ENCODE results near the gene CKS1B. TPM values are rescaled to one million over a fixed set of nuclear protein-coding genes. Genes with fewer than 3 reads are reported as not detected.
"Not testable (repeated sequence)": the region's sequence is repeated elsewhere in the genome, so short reads cannot be mapped to it uniquely, and the experiment has no call there.

Gene CKS1B
- total RNA-seq, 2 experiments from 2014 or later = 204 to 230 TPM

- H2AFZ ChIP-seq (ENCODE audit: low read length) = peak within 1 kb of the TSS; percentile 70
- peak within 1 kb of the TSS; percentile 77 for H3K4me3 ChIP-seq (ENCODE audit: low read depth, low read length, poor library complexity, severe bottlenecking)
- H3K27ac ChIP-seq (ENCODE audit: low read depth, low read length, poor library complexity, severe bottlenecking) = peak within 1 kb of the TSS; percentile 80
- no peaks in the 10 kb centered on the region for H4K20me1 ChIP-seq (ENCODE audit: insufficient read depth, low read length)
- CTCF ChIA-PET (ENCODE audit: unreplicated experiment) = interaction anchor here (1.0 to 1.3 kb wide), 3 partner anchors 27 to 79 kb away, joined by 3 to 4 read pairs (median 3); partner anchors contain the start of gene PBXIP1
- no TSS peak for BruUV-seq (replicated peaks)
- peak within 1 kb of the TSS; percentile 90 for H3K4me2 ChIP-seq (ENCODE audit: low read length)
- POLR2A ChIA-PET = interaction anchor here (0.6 to 3.2 kb wide), 13 partner anchors 11 to 139 kb away, joined by 3 to 16 read pairs (median 4); partner anchors contain the start of genes PBXIP1, PYGO2 and SHC1
- H3K9me2 ChIP-seq (ENCODE audit: insufficient read depth, low read length) = no peaks in the 10 kb centered on the region
- intact Hi-C loops (cut with micrococcal nuclease; ENCODE audit: unreplicated experiment) = loop anchor here (1.0 to 5.0 kb wide), 4 partner anchors 8 to 79 kb away; partner anchors contain the start of gene EFNA4
- peaks cover 62% of the 10 kb centered on the region for H3K36me3 ChIP-seq (ENCODE audit: insufficient read depth, low read length)
- peak; percentile 100 for DNase-seq (ENCODE audit: low spot score)
- H3K79me2 ChIP-seq (ENCODE audit: insufficient read depth, low read depth, low read length) = peaks cover 55% of the 10 kb centered on the region
- TF ChIP-seq EZH2phosphoT487 (IDR thresholded peaks at IDR 0.05; ENCODE audit: borderline replicate concordance, low read depth, low read length) = no peak
- TF ChIP-seq, protein P1, sequence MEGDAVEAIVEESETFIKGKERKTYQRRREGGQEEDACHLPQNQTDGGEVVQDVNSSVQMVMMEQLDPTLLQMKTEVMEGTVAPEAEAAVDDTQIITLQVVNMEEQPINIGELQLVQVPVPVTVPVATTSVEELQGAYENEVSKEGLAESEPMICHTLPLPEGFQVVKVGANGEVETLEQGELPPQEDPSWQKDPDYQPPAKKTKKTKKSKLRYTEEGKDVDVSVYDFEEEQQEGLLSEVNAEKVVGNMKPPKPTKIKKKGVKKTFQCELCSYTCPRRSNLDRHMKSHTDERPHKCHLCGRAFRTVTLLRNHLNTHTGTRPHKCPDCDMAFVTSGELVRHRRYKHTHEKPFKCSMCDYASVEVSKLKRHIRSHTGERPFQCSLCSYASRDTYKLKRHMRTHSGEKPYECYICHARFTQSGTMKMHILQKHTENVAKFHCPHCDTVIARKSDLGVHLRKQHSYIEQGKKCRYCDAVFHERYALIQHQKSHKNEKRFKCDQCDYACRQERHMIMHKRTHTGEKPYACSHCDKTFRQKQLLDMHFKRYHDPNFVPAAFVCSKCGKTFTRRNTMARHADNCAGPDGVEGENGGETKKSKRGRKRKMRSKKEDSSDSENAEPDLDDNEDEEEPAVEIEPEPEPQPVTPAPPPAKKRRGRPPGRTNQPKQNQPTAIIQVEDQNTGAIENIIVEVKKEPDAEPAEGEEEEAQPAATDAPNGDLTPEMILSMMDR (conservative IDR thresholded peaks at IDR 0.05; ENCODE audit: low read length) = no peak
- H3K9me3 ChIP-seq (ENCODE audit: low read length) = no peaks in the 10 kb centered on the region
- peaks cover 21% of the 10 kb centered on the region for H3K4me1 ChIP-seq (ENCODE audit: insufficient read depth, low read length, poor library complexity, severe bottlenecking)
Observed at GRCh38 chr1:154982897-154983648, 8.6 kb downstream of the CKS1B start, which contains the start of gene FLAD1. TSS of gene FLAD1 (plus strand) at chr1:154983344. CDS start at chr1:154983695, 351 bp downstream.

GRCh38 chr1:154983776-154984466, 9.4 kb downstream of the CKS1B start:
- peak overlapping the region; percentile 77 for H3K4me3 ChIP-seq (ENCODE audit: low read depth, low read length, poor library complexity, severe bottlenecking)
- POLR2A ChIA-PET = interaction anchor here (0.6 to 3.2 kb wide), 12 partner anchors 10 to 138 kb away, joined by 3 to 16 read pairs (median 4); partner anchors contain the start of gene PYGO2
- peaks cover 50% of the 10 kb centered on the region for H3K79me2 ChIP-seq (ENCODE audit: insufficient read depth, low read depth, low read length)
- TF ChIP-seq, protein P1 (conservative IDR thresholded peaks at IDR 0.05; ENCODE audit: low read length) = peak; percentile 66
- no peak for TF ChIP-seq EZH2phosphoT487 (IDR thresholded peaks at IDR 0.05; ENCODE audit: borderline replicate concordance, low read depth, low read length)
- no TSS peak for BruUV-seq (replicated peaks)
- H3K4me1 ChIP-seq (ENCODE audit: insufficient read depth, low read length, poor library complexity, severe bottlenecking) = peaks cover 18% of the 10 kb centered on the region
- H3K27ac ChIP-seq (ENCODE audit: low read depth, low read length, poor library complexity, severe bottlenecking) = peak overlapping the region; percentile 65
- H3K36me3 ChIP-seq (ENCODE audit: insufficient read depth, low read length) = peaks cover 64% of the 10 kb centered on the region
- intact Hi-C loops (cut with micrococcal nuclease; ENCODE audit: unreplicated experiment) = loop anchor here (1.0 to 5.0 kb wide), 4 partner anchors 9 to 78 kb away; partner anchors contain the start of gene EFNA4
- DNase-seq (ENCODE audit: low spot score) = peak; percentile 66
- H3K9me2 ChIP-seq (ENCODE audit: insufficient read depth, low read length) = no peaks in the 10 kb centered on the region
- CTCF ChIA-PET (ENCODE audit: unreplicated experiment) = interaction anchor here (0.6 to 1.3 kb wide), 4 partner anchors 28 to 78 kb away, joined by 3 to 4 read pairs (median 3); partner anchors contain the start of gene PBXIP1
- no peaks in the 10 kb centered on the region for H4K20me1 ChIP-seq (ENCODE audit: insufficient read depth, low read length)
- H3K9me3 ChIP-seq (ENCODE audit: low read length) = no peaks in the 10 kb centered on the region
- peak overlapping the region; percentile 90 for H3K4me2 ChIP-seq (ENCODE audit: low read length)
- H2AFZ ChIP-seq (ENCODE audit: low read length) = no peak overlapping the region; the same call in 1 of the 2 replicates

DNA sequence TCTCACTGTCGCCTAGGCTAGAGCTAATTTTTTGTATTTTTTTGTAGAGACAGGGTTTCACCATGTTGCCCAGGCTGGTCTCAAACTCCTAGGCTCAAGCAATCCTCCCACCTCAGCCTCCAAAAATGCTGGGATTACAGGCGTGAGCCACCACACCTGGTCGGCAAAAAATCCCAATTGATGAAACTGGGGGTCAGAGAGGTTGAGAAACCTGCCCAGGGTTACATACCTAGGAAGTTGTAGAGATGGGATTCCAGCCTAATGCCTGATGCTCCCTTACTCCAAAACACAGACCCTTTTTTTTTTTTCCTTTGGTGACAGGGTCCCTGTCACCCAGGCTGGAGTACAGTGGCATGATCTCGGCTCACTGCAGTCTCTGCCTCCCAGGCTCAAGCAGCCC, 12.3 kb downstream of the CKS1B start:
- POLR2A ChIA-PET; BruUV-seq (replicated peaks); H3K4me3 ChIP-seq (ENCODE audit: low read depth, low read length, poor library complexity, severe bottlenecking); intact Hi-C loops (cut with micrococcal nuclease; ENCODE audit: unreplicated experiment); H4K20me1 ChIP-seq (ENCODE audit: insufficient read depth, low read length); DNase-seq (ENCODE audit: low spot score); CTCF ChIA-PET (ENCODE audit: unreplicated experiment); H2AFZ ChIP-seq (ENCODE audit: low read length); H3K27ac ChIP-seq (ENCODE audit: low read depth, low read length, poor library complexity, severe bottlenecking); H3K9me3 ChIP-seq (ENCODE audit: low read length); H3K9me2 ChIP-seq (ENCODE audit: insufficient read depth, low read length); H3K4me2 ChIP-seq (ENCODE audit: low read length): not testable (repeated sequence)
- Histone ChIP-seq H3K36me3 (ENCODE audit: insufficient read depth, low read length) (peaks cover 54% of the 10 kb centered on the region), H3K4me1 (ENCODE audit: insufficient read depth, low read length, poor library complexity, severe bottlenecking) (peaks cover 18% of the 10 kb centered on the region), H3K79me2 (ENCODE audit: insufficient read depth, low read depth, low read length) (peaks cover 44% of the 10 kb centered on the region)

All from OCI-LY7 (cell line).